Activated naive CD8-positive, alpha-beta T cell treated with anti-CD3 and anti-CD28 coated beads, Interleukin-2, amount 50 U/mL, for 16 hours (primary cell): ENCODE data around the gene DENND4C.
A peak's percentile ranks its signal among the peaks of the same experiment; 100 is the strongest.
"Not testable (repeated sequence)": the region's sequence is repeated elsewhere in the genome, so short reads cannot be mapped to it uniquely, and the experiment has no call there.

ENCODE experiments used
- DNase-seq: peaks from one replicate; pipeline ENCODE4 v3.0.0-alpha.2; 2020; ENCODE audit warnings: low read depth, low spot score

Gene DENND4C

GRCh38 chr9:19230355-19231125 lies at the start of gene DENND4C:
Gene DENND4C (plus strand): TSS chr9:19230693. CDS start chr9:19276175, 45,482 bp downstream.
- DNase-seq = peak; percentile 52

GRCh38 chr9:19180991-19181390 lies 49.5 kb upstream of the DENND4C start:
- no peak for DNase-seq

GRCh38 chr9:19181561-19181960 lies 48.9 kb upstream of the DENND4C start:
- no peak for DNase-seq

GRCh38 chr9:19184144-19184917 lies 46.2 kb upstream of the DENND4C start:
- peak; percentile 55 for DNase-seq

- no peak for DNase-seq
Observed at GRCh38 chr9:19185191-19185590, 45.3 kb upstream of the DENND4C start.

GRCh38 chr9:19186232-19186631 lies 44.3 kb upstream of the DENND4C start:
- no peak for DNase-seq

GRCh38 chr9:19188771-19189170 lies 41.7 kb upstream of the DENND4C start:
- no peak for DNase-seq

GRCh38 chr9:19192202-19193028 lies 38.1 kb upstream of the DENND4C start:
- no peak for DNase-seq

GRCh38 chr9:19193029-19193324 lies 37.5 kb upstream of the DENND4C start:
- no peak for DNase-seq

- DNase-seq = not testable (repeated sequence)
Observed at GRCh38 chr9:19193358-19193973, 37.0 kb upstream of the DENND4C start.

- no peak for DNase-seq
Observed at GRCh38 chr9:19198406-19198805, 32.1 kb upstream of the DENND4C start.

- no peak for DNase-seq
Observed at GRCh38 chr9:19199012-19199411, 31.5 kb upstream of the DENND4C start.

- no peak for DNase-seq
Observed at GRCh38 chr9:19200229-19200628, 30.3 kb upstream of the DENND4C start.

GRCh38 chr9:19201899-19202891 lies 28.3 kb upstream of the DENND4C start:
- DNase-seq = no peak

- DNase-seq = no peak
Observed at GRCh38 chr9:19203058-19203457, 27.4 kb upstream of the DENND4C start.

- no peak for DNase-seq
Observed at GRCh38 chr9:19208653-19209052, 21.8 kb upstream of the DENND4C start.

- DNase-seq = no peak
Observed at GRCh38 chr9:19209188-19209587, 21.3 kb upstream of the DENND4C start.

- DNase-seq = no peak
Observed at GRCh38 chr9:19213823-19214222, 16.7 kb upstream of the DENND4C start.

- DNase-seq = no peak
Observed at GRCh38 chr9:19216466-19216865, 14.0 kb upstream of the DENND4C start.

- DNase-seq = no peak
Observed at GRCh38 chr9:19221326-19221725, 9.2 kb upstream of the DENND4C start.

- no peak for DNase-seq
Observed at GRCh38 chr9:19223724-19224123, 6.8 kb upstream of the DENND4C start.
